ENCODE data around the gene FAM114A1.

DNA sequence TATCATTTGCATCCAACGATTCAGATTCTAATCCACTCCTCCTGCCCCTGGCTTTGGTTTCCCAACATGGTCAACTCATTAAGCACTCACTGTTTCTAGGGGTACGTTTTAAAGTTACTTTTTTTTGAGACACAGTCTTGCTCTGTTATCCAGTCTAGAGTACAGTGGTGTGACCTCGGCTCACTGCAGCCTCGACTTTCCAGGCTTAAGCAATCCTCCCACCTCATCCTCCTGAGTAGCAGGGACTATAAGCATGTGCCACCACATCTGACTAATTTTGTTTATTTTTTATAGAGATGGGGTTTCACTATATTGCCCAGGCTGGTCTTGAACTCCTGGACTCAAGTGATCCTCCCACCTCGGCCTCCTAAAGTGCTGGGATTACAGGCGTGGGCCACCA is 115.7 kb downstream of the FAM114A1 start:
- TF ChIP-seq, protein P1, sequence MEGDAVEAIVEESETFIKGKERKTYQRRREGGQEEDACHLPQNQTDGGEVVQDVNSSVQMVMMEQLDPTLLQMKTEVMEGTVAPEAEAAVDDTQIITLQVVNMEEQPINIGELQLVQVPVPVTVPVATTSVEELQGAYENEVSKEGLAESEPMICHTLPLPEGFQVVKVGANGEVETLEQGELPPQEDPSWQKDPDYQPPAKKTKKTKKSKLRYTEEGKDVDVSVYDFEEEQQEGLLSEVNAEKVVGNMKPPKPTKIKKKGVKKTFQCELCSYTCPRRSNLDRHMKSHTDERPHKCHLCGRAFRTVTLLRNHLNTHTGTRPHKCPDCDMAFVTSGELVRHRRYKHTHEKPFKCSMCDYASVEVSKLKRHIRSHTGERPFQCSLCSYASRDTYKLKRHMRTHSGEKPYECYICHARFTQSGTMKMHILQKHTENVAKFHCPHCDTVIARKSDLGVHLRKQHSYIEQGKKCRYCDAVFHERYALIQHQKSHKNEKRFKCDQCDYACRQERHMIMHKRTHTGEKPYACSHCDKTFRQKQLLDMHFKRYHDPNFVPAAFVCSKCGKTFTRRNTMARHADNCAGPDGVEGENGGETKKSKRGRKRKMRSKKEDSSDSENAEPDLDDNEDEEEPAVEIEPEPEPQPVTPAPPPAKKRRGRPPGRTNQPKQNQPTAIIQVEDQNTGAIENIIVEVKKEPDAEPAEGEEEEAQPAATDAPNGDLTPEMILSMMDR (IDR thresholded peaks at IDR 0.05) = no peak
- no peak for TF ChIP-seq POLR2A (IDR thresholded peaks at IDR 0.05)
- TF ChIP-seq EP300 (IDR thresholded peaks at IDR 0.05) = no peak
- no peak for TF ChIP-seq POLR2AphosphoS5 (IDR thresholded peaks at IDR 0.05)
